Kidney (tissue), 14 donors: Measurements from ENCODE around the gene HAO2. TPM values are rescaled to one million over a fixed set of nuclear protein-coding genes. Genes with fewer than 3 reads are reported as not detected.

Experiments used
- DNase-seq, 5 donors: peaks; one replicate each; pipeline ENCODE4 v3.0.0-alpha.2; 2013 to 2020
- FAIRE-seq: peaks from 2 replicates; lab custom pipeline; 2012; peaks lifted over from hg19 to GRCh38; lab: Jason Lieb, UNC
- H3K27ac ChIP-seq, 2 donors: one replicate each; pipeline ENCODE4 v1.7.0; 2013; ENCODE audit warnings: low read depth in 2 of 2, low read length in 2 of 2, inconsistent platforms in 1 of 2
- H3K27me3 ChIP-seq: one replicate; pipeline ENCODE4 v1.7.1; 2013; ENCODE audit warnings: low read length, inconsistent platforms; ENCODE audit not compliant: control insufficient read depth, insufficient read depth
- H3K36me3 ChIP-seq, 3 donors: one replicate each; pipeline versions ENCODE4 v1.7.0 to v1.7.1; 2013; ENCODE audit warnings: low read length in 3 of 3, control low read depth in 1 of 3, inconsistent platforms in 1 of 3; ENCODE audit not compliant: insufficient read depth in 3 of 3, control insufficient read depth in 2 of 3
- H3K4me1 ChIP-seq, 3 donors: one replicate each; pipeline versions ENCODE4 v1.7.0 to v1.7.1; 2013; ENCODE audit warnings: low read length in 3 of 3, inconsistent platforms in 1 of 3, low read depth in 1 of 3; ENCODE audit not compliant: control insufficient read depth in 2 of 3, insufficient read depth in 2 of 3
- H3K4me3 ChIP-seq, 3 donors: one replicate each; pipeline versions ENCODE4 v1.7.0 to v1.8.1; 2013; ENCODE audit warnings: low read length in 3 of 3, control low read depth in 1 of 3, inconsistent platforms in 1 of 3
- H3K9ac ChIP-seq, 3 donors: one replicate each; pipeline versions ENCODE4 v1.7.0 to v1.7.1; 2013; ENCODE audit warnings: low read length in 3 of 3, control low read depth in 1 of 3, inconsistent platforms in 1 of 3
- H3K9me3 ChIP-seq, 3 donors: one replicate each; pipeline versions ENCODE4 v1.7.0 to v1.7.1; 2013; ENCODE audit warnings: low read length in 3 of 3, control low read depth in 1 of 3, inconsistent platforms in 1 of 3; ENCODE audit not compliant: control insufficient read depth in 2 of 3, insufficient read depth in 1 of 3
- CTCF ChIP-seq: IDR thresholded peaks from 3 replicates; pipeline ENCODE4 v1.5.1; 2012; ENCODE audit warnings: mild to moderate bottlenecking, moderate library complexity, borderline replicate concordance; ENCODE audit not compliant: insufficient read depth; ENCODE audit errors: extremely low read depth
- intact Hi-C: fragments of 100-400 bp; cut with DNase I; formaldehyde crosslinking; loops from one replicate; pipeline ENCODE4 v1.11.1; 2022
- polyA plus RNA-seq: library from polyadenylated mRNA; stranded (reverse); fragments of 350-450 nt; fragmentation: Illumina TruSeq; extraction: RNeasy Lipid Tissue Mini Kit (QIAGEN cat#74804); gene quantifications from one replicate; pipeline ENCODE4 v1.2.3, GENCODE V29; 2014; ENCODE audit warnings: low read depth, low replicate concordance; ENCODE audit not compliant: insufficient read depth
- total RNA-seq: library from RNA; stranded (reverse); fragmentation: NEBNext Ultra II Directional; extraction: Animal tissue kit (Norgen Biotek cat#: 25700); gene quantifications from one replicate; pipeline ENCODE4 v1.2.1, GENCODE V29; 2021
- donor health status: control.
- donor health status: control.
- donor health status: control.
- donor health status: control.
- donor health status: control.
- donor health status: DM: yes; HTN: yes; CAD: no.
- donor health status: Normal renal cell carcinoma (clear cell type).

HAO2 gene
- total and polyA plus RNA-seq, 2 donors from 2014 or later: 1.9 to 183 TPM

GRCh38 chr1:119422631-119423030 is 54.0 kb downstream of the HAO2 start:
- no peak for TF ChIP-seq CTCF
- intact Hi-C loops: no loop called here
- no peaks in the 10 kb centered on the region for H3K36me3 ChIP-seq
- H3K27me3 ChIP-seq: no peaks in the 10 kb centered on the region
- no peak overlapping the region for H3K9ac ChIP-seq
- H3K4me3 ChIP-seq: no peak overlapping the region
- H3K9me3 ChIP-seq: no peaks in the 10 kb centered on the region
- DNase-seq (no peak), FAIRE-seq (no peak)
- no peaks in the 10 kb centered on the region for H3K4me1 ChIP-seq
- H3K27ac ChIP-seq: no peak overlapping the region

- intact Hi-C loops: no loop called here
- H3K9me3 ChIP-seq: no peaks in the 10 kb centered on the region
- DNase-seq (no peak), FAIRE-seq (no peak)
- H3K4me3 ChIP-seq: no peak overlapping the region
- H3K27me3 ChIP-seq: no peaks in the 10 kb centered on the region
- H3K4me1 ChIP-seq: no peaks in the 10 kb centered on the region
- no peaks in the 10 kb centered on the region for H3K36me3 ChIP-seq
- TF ChIP-seq CTCF: no peak
- H3K9ac ChIP-seq: no peak overlapping the region
- H3K27ac ChIP-seq: no peak overlapping the region
Measured at GRCh38 chr1:119428991-119429390, 60.4 kb downstream of the HAO2 start.

GRCh38 chr1:119429687-119430086 is 61.1 kb downstream of the HAO2 start:
- H3K9me3 ChIP-seq: no peaks in the 10 kb centered on the region
- no peak overlapping the region for H3K27ac ChIP-seq
- FAIRE-seq (no peak), DNase-seq (no peak)
- TF ChIP-seq CTCF: no peak
- H3K36me3 ChIP-seq: no peaks in the 10 kb centered on the region
- intact Hi-C loops: no loop called here
- H3K4me1 ChIP-seq: no peaks in the 10 kb centered on the region
- H3K9ac ChIP-seq: no peak overlapping the region
- no peaks in the 10 kb centered on the region for H3K27me3 ChIP-seq
- H3K4me3 ChIP-seq: no peak overlapping the region

GRCh38 chr1:119430486-119430885 is 61.9 kb downstream of the HAO2 start:
- Histone ChIP-seq H3K9me3 (no peaks in the 10 kb centered on the region), H3K4me1 (no peaks in the 10 kb centered on the region), H3K4me3 (no peak overlapping the region), H3K9ac (no peak overlapping the region), H3K27me3 (no peaks in the 10 kb centered on the region), H3K36me3 (no peaks in the 10 kb centered on the region), H3K27ac (no peak overlapping the region)
- FAIRE-seq: no peak
- TF ChIP-seq CTCF: no peak
- intact Hi-C loops: no loop called here
- no peak for DNase-seq
